OCI-LY3 (cell line): ENCODE measurements around the gene ITLN1.

ENCODE experiments used
- CTCF ChIP-seq: fragments of 200-600, 300-600 bp; sonication (generic); IDR thresholded peaks from 2 replicates; pipeline ENCODE4 v1.5.1; 2014; ENCODE audit warnings: antibody characterized with exemption, low read length, low read depth
- EZH2phosphoT487 ChIP-seq: fragments of 200-600 bp; shearing (Covaris generic); IDR thresholded peaks from 2 replicates; pipeline ENCODE4 v1.6.1; 2018; ENCODE audit warnings: antibody characterized with exemption, mixed run types, low read depth

GRCh38 chr1:160868141-160868540, 16.8 kb downstream of the ITLN1 start:
- TF ChIP-seq CTCF (no peak), EZH2phosphoT487 (no peak)
